ENCODE data around the gene RTN4.

DNA sequence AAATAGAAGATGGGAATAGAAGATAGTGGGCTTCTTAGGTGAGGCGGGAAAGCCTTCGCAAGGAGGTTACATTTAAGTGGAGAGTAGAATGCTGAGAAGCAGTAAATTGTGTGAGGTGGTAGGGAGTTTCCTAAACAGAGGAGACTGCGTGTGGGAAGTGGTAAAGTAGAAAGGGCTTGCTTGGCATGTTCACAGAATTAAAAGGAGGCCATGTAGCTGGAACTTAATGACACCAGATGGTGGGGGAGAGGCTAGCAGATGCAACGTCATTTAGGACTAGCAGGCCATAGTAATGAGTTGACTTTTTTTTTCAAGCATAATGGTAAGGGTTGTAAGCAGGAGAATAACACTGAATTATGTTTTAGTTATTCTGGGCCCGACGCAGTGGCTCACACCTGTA is 13.0 kb upstream of the RTN4 start:
- TF ChIP-seq, protein P1, sequence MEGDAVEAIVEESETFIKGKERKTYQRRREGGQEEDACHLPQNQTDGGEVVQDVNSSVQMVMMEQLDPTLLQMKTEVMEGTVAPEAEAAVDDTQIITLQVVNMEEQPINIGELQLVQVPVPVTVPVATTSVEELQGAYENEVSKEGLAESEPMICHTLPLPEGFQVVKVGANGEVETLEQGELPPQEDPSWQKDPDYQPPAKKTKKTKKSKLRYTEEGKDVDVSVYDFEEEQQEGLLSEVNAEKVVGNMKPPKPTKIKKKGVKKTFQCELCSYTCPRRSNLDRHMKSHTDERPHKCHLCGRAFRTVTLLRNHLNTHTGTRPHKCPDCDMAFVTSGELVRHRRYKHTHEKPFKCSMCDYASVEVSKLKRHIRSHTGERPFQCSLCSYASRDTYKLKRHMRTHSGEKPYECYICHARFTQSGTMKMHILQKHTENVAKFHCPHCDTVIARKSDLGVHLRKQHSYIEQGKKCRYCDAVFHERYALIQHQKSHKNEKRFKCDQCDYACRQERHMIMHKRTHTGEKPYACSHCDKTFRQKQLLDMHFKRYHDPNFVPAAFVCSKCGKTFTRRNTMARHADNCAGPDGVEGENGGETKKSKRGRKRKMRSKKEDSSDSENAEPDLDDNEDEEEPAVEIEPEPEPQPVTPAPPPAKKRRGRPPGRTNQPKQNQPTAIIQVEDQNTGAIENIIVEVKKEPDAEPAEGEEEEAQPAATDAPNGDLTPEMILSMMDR (IDR thresholded peaks at IDR 0.05; ENCODE audit: low read length) = no peak
- TF ChIP-seq EZH2 (IDR thresholded peaks at IDR 0.05; ENCODE audit: borderline replicate concordance, low read length) = no peak
